Tibial nerve (tissue), 4 donors: ENCODE data around the gene LMBR1. TPM values are rescaled to one million over a fixed set of nuclear protein-coding genes. Genes with fewer than 3 reads are reported as not detected.

Source experiments
- DNase-seq, 2 donors: peaks; one replicate each; pipeline ENCODE4 v3.0.0-alpha.2; 2019; ENCODE audit warnings: low spot score in 2 of 2
- H3K27ac ChIP-seq, 4 donors: fragments of 200-600 bp; sonication (generic) in 3 of 4; one replicate each; pipeline ENCODE4 v1.5.1; 2017 to 2019; ENCODE audit warnings: mild to moderate bottlenecking in 1 of 4
- H3K27me3 ChIP-seq, 2 donors: fragments of 200-600 bp; sonication (generic) in 1 of 2; one replicate each; pipeline versions ENCODE4 v1.5.1 to v1.6.0; 2017 to 2019
- H3K36me3 ChIP-seq, 3 donors: fragments of 200-600 bp; sonication (generic); one replicate each; pipeline ENCODE4 v1.5.1; 2018 to 2019
- H3K4me1 ChIP-seq, 4 donors: fragments of 200-600 bp; sonication (generic) in 3 of 4; one replicate each; pipeline ENCODE4 v1.5.1; 2017 to 2019
- H3K4me3 ChIP-seq, 4 donors: fragments of 200-600 bp; sonication (generic) in 3 of 4; one replicate each; pipeline ENCODE4 v1.5.1; 2017 to 2019; ENCODE audit warnings: mild to moderate bottlenecking in 1 of 4, moderate library complexity in 1 of 4
- H3K9me3 ChIP-seq, 4 donors: fragments of 200-600 bp; sonication (generic) in 3 of 4; one replicate each; pipeline ENCODE4 v1.5.1; 2017 to 2019
- CTCF ChIP-seq, 5 experiments: fragments of 200-600 bp in 3 of 5; fragments of 450-650 bp in 2 of 5; sonication (generic) in 3 of 5; IDR thresholded peaks; one replicate each; pipeline ENCODE4 v1.5.1; 2016 to 2019; ENCODE audit warnings: antibody characterized with exemption in 5 of 5, mild to moderate bottlenecking in 3 of 5, moderate library complexity in 2 of 5
- EP300 ChIP-seq, 2 donors: sonication (generic); formaldehyde crosslinking; IDR thresholded peaks; one replicate each; pipeline ENCODE4 v1.6.1; 2017; ENCODE audit warnings: antibody characterized with exemption in 2 of 2, mild to moderate bottlenecking in 1 of 2
- POLR2A ChIP-seq, 2 donors: fragments of 450-650 bp; IDR thresholded peaks; one replicate each; pipeline ENCODE4 v1.6.1; 2017; ENCODE audit warnings: antibody characterized with exemption in 2 of 2, mild to moderate bottlenecking in 2 of 2, moderate library complexity in 2 of 2
- WGBS, 2 donors: methylation state at CpG; one replicate each; pipeline ENCODE4 v1.1.5; 2018; 5-methylcytosine and 5-hydroxymethylcytosine counted together
- total RNA-seq, 4 donors: library from RNA; depleted of rRNA; stranded (reverse); fragments of >200 nt; gene quantifications; one replicate each; pipeline ENCODE4 v1.1.0, GENCODE V29; 2016

Gene LMBR1
- total RNA-seq, 4 donors from 2014 or later, result 48.1 to 139 (median 77.3) TPM

GRCh38 chr7:156673902-156674301 lies 219.1 kb downstream of the LMBR1 start:
- Histone ChIP-seq H3K27ac (no peak overlapping the region), H3K27me3 (no peaks in the 10 kb centered on the region), H3K4me1 (no peaks in the 10 kb centered on the region), H3K4me3 (no peak overlapping the region), H3K36me3 (peaks cover 0 to 87% (median under 1%) of the 10 kb centered on the region in 3 donors), H3K9me3 (no peaks in the 10 kb centered on the region)
- no peak for DNase-seq
- WGBS, 2 donors, result 83 to 88% methylated on average over 7 to 9 of the region's 9 CpGs
- TF ChIP-seq CTCF (IDR thresholded peaks at IDR 0.05) (no peak), EP300 (IDR thresholded peaks at IDR 0.05) (no peak), POLR2A (IDR thresholded peaks at IDR 0.05) (no peak)

- no peak overlapping the region for H3K4me3 ChIP-seq
- no peaks in the 10 kb centered on the region for H3K9me3 ChIP-seq
- DNase-seq, result no peak
- TF ChIP-seq POLR2A (IDR thresholded peaks at IDR 0.05) (no peak), EP300 (IDR thresholded peaks at IDR 0.05) (no peak), CTCF (IDR thresholded peaks at IDR 0.05) (no peak)
- no peaks in the 10 kb centered on the region for H3K27me3 ChIP-seq
- no peaks in the 10 kb centered on the region for H3K4me1 ChIP-seq
- peaks cover 0 to 87% (median 0%) of the 10 kb centered on the region in 3 donors for H3K36me3 ChIP-seq
- 89 to 91% methylated on average over 6 of the region's 6 CpGs for WGBS, 2 donors
- no peak overlapping the region for H3K27ac ChIP-seq
These were observed 219.5 kb downstream of the LMBR1 start for GRCh38 chr7:156673454-156673853.

- no peak for DNase-seq
- Histone ChIP-seq H3K27ac (no peak overlapping the region), H3K4me3 (no peak overlapping the region), H3K4me1 (no peaks in the 10 kb centered on the region), H3K9me3 (no peaks in the 10 kb centered on the region), H3K36me3 (peaks cover 0 to 55% (median 0%) of the 10 kb centered on the region in 3 donors), H3K27me3 (no peaks in the 10 kb centered on the region)
- 90 to 91% methylated on average over 19 of the region's 19 CpGs for WGBS, 2 donors
- TF ChIP-seq CTCF (IDR thresholded peaks at IDR 0.05), result no peak
- TF ChIP-seq POLR2A (IDR thresholded peaks at IDR 0.05), result no peak
- no peak for TF ChIP-seq EP300 (IDR thresholded peaks at IDR 0.05)
These were observed 223.8 kb downstream of the LMBR1 start for GRCh38 chr7:156669035-156669828.

GRCh38 chr7:156668130-156668741 lies 224.7 kb downstream of the LMBR1 start:
- 92 to 96% methylated on average over 13 of the region's 13 CpGs for WGBS, 2 donors
- Histone ChIP-seq H3K27me3 (no peaks in the 10 kb centered on the region), H3K9me3 (no peaks in the 10 kb centered on the region), H3K36me3 (peaks cover 0 to 49% (median 0%) of the 10 kb centered on the region in 3 donors), H3K27ac (no peak overlapping the region), H3K4me3 (no peak overlapping the region), H3K4me1 (no peaks in the 10 kb centered on the region)
- TF ChIP-seq EP300 (IDR thresholded peaks at IDR 0.05) (no peak), CTCF (IDR thresholded peaks at IDR 0.05) (no peak), POLR2A (IDR thresholded peaks at IDR 0.05) (no peak)
- DNase-seq, result no peak

GRCh38 chr7:156667110-156667426 lies 225.9 kb downstream of the LMBR1 start:
- no peaks in the 10 kb centered on the region for H3K9me3 ChIP-seq
- 70 to 76% methylated on average over 1 of the region's 1 CpG for WGBS, 2 donors
- H3K27me3 ChIP-seq, result no peaks in the 10 kb centered on the region
- H3K4me1 ChIP-seq, result no peaks in the 10 kb centered on the region
- DNase-seq, result no peak
- no peak overlapping the region for H3K4me3 ChIP-seq
- TF ChIP-seq CTCF (IDR thresholded peaks at IDR 0.05) (no peak), POLR2A (IDR thresholded peaks at IDR 0.05) (no peak), EP300 (IDR thresholded peaks at IDR 0.05) (no peak)
- no peak overlapping the region for H3K27ac ChIP-seq
- H3K36me3 ChIP-seq, result peaks cover 0 to 37% (median 0%) of the 10 kb centered on the region in 3 donors
